ENCODE data around the gene GFI1B. TPM values are rescaled to one million over a fixed set of nuclear protein-coding genes. Genes with fewer than 3 reads are reported as not detected.

The GFI1B gene
- total RNA-seq, 2 donors from 2014 or later: not detected

GRCh38 chr9:132985071-132985350 lies 6.5 kb downstream of the GFI1B start:
- intact Hi-C loops (cut with DNase I): no loop called here
- DNase-seq (no peak), ATAC-seq (no peak)
- whole genome bisulfite sequencing, 2 donors: 51% methylated on average over 4 of the region's 4 CpGs; no CpG with 5 or more reads in 1 of the 2 donors
- Histone ChIP-seq H3K9me3 (no peaks in the 10 kb centered on the region), H3K27ac (no peak overlapping the region), H3K27me3 (no peaks in the 10 kb centered on the region), H3K36me3 (replicated peaks in 1 of 2; ENCODE audit: insufficient read depth in 1 of 2, low read depth in 2 of 2) (no peaks in the 10 kb centered on the region), H3K4me1 (peaks cover 5% of the 10 kb centered on the region), H3K4me3 (no peak overlapping the region)
- TF ChIP-seq POLR2A (IDR thresholded peaks at IDR 0.05) (no peak), CTCF (IDR thresholded peaks at IDR 0.05) (no peak)

DNA sequence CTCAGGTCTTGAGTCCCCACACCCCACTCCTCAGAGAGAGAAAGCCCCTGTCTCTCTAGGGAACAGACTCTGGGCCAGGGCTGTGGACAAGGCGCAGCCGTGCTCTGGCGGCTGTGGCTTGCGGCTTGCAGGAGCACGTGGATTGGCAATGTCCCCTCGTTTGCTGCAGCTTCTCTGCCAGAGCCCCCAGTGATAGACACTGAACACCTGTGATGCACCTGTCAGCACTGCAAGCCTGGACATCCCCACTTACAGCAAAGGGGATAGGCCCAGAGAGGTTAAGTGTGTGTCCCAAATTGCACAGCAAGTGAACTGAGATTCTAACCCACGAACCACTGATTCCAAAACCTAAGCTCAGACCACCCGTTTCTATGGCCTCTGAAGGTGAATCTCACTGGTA lies 7.0 kb downstream of the GFI1B start:
- DNase-seq (no peak), ATAC-seq (no peak)
- TF ChIP-seq CTCF (IDR thresholded peaks at IDR 0.05): no peak
- no peak for TF ChIP-seq POLR2A (IDR thresholded peaks at IDR 0.05)
- H3K27me3 ChIP-seq: no peaks in the 10 kb centered on the region
- peaks cover 5% of the 10 kb centered on the region for H3K4me1 ChIP-seq
- no peaks in the 10 kb centered on the region for H3K36me3 ChIP-seq (replicated peaks in 1 of 2; ENCODE audit: insufficient read depth in 1 of 2, low read depth in 2 of 2)
- no peak overlapping the region for H3K27ac ChIP-seq
- no peaks in the 10 kb centered on the region for H3K9me3 ChIP-seq
- 62 to 83% methylated on average over 2 to 8 of the region's 8 CpGs for WGBS, 2 donors
- intact Hi-C loops (cut with DNase I): no loop called here
- no peak overlapping the region for H3K4me3 ChIP-seq

DNA sequence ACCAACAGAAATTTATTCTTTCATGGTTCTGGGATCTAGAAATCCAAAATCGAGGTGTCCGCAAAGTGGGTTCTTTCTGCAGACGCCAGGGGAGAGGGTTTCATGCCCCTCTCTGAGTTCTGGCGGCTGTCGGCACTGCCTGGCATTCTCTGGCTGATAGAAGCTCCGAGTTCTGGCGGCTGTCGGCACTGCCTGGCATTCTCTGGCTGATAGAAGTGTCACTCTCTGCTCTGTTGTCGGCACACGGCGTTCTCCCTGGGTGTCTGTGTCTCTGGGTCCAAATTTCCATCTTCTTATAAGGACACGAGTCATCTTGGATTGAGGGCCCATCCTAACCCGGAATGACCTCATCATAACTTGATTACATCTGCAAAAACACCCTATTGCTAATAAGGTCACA lies 7.6 kb downstream of the GFI1B start:
- intact Hi-C loops (cut with DNase I): no loop called here
- H3K27me3 ChIP-seq: no peaks in the 10 kb centered on the region
- no peak overlapping the region for H3K27ac ChIP-seq
- no peak for ATAC-seq
- no peak for DNase-seq
- TF ChIP-seq POLR2A (IDR thresholded peaks at IDR 0.05): no peak
- no peak for TF ChIP-seq CTCF (IDR thresholded peaks at IDR 0.05)
- no peak overlapping the region for H3K4me3 ChIP-seq
- 56 to 67% methylated on average over 13 of the region's 13 CpGs for WGBS, 2 donors
- H3K9me3 ChIP-seq: no peaks in the 10 kb centered on the region
- H3K36me3 ChIP-seq (replicated peaks in 1 of 2; ENCODE audit: insufficient read depth in 1 of 2, low read depth in 2 of 2): no peaks in the 10 kb centered on the region
- peaks cover 5% of the 10 kb centered on the region for H3K4me1 ChIP-seq

DNA sequence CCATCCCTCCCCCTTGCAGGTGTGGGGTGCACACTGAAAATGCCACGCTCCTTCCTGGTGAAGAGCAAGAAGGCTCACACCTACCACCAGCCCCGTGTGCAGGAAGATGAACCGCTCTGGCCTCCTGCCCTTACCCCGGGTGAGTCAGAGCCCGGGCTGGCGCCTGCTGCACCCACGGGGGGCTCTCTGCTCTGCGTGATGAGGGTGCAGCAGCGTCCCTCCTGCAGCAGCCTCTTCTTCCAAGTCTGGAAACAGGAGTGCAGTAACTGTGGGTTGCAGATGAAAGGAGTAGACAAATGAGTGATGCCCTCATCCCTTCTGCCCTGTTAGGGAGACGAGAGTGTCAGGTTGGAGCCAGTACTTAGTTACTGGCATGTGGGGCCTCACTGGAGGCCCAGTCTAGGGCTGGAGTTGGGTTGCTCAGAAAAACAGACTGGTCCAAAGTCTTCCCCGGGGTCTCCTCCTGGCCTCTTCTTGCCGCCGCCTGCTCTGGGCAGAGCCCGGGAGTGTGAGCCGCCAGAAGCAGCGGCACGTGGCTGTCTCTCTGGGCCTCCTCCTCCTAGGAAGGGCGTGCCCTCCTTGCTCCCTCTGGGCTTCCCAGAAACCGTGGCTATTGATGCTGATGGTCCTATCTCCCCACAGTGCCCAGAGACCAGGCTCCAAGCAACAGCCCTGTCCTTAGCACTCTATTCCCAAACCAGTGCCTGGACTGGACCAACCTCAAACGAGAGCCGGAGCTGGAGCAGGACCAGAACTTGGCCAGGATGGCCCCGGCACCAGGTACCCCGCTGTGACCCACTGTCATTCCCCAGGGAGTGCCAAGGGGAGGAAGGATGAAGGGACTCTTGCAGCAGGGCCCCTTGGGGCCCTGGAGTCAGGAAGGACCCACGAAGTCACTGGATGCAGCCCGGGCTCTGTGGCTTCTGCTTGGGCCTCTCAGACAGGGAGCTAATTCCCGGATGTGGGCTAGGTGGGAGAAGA lies 8.4 kb downstream of the GFI1B start:
- DNase-seq: no peak
- WGBS, 2 donors: 53 to 65% methylated on average over 3 to 26 of the region's 26 CpGs
- TF ChIP-seq CTCF (IDR thresholded peaks at IDR 0.05) (no peak), POLR2A (IDR thresholded peaks at IDR 0.05) (no peak)
- no peak overlapping the region for H3K4me3 ChIP-seq
- no peaks in the 10 kb centered on the region for H3K9me3 ChIP-seq
- no peak overlapping the region for H3K27ac ChIP-seq
- H3K36me3 ChIP-seq (replicated peaks in 1 of 2; ENCODE audit: insufficient read depth in 1 of 2, low read depth in 2 of 2): no peaks in the 10 kb centered on the region
- H3K27me3 ChIP-seq: no peaks in the 10 kb centered on the region
- peaks cover 5% of the 10 kb centered on the region for H3K4me1 ChIP-seq
- no peak for ATAC-seq
- intact Hi-C loops (cut with DNase I): no loop called here
